ENCODE results near the gene HEMK1.

The HEMK1 gene, protein sequence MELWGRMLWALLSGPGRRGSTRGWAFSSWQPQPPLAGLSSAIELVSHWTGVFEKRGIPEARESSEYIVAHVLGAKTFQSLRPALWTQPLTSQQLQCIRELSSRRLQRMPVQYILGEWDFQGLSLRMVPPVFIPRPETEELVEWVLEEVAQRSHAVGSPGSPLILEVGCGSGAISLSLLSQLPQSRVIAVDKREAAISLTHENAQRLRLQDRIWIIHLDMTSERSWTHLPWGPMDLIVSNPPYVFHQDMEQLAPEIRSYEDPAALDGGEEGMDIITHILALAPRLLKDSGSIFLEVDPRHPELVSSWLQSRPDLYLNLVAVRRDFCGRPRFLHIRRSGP

DNA sequence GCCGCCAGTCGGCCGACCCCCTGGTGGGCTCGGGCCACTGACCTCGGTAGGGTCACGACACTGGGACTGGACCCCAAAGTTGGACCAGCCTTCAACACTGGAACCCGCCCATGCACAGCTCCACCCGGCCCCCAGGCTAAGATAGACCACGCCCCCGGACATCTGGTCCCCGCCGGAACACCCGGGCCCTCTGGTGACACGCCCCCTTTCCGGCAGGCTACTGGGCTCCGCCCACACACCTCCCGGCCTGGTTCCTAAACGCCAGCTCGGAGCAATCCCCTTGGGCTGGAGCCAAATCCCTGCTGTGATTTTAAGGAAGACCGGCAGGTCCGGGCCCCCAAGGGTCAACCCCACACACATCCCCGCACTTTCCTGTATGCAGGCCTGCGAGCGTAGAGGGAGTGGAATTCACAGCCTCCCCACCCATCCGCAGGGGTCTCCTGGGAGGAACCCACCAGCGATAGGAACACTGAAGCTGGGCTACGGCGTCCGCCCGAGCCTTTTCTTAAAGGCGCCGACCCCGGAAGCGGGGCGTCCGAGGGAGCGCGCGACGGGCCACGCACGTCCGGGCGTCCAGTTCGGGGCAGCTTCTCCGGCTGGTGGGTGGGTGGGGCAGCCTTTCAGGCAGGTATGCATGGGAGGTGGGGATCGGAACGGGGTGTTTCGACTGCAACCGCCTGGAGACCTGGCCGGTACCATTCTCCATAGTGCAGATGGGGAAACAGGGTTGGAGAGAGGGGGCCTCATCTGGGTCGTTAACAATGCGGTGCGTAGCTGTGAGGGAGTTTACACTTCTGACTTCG lies at the start of gene HEMK1:
HEMK1 (plus strand) TSS at position 576 of the 803 bp plus-strand sequence. CDS start 1,583 bp downstream, outside the sequence.
- peak; percentile 87 for DNase-seq

GRCh38 chr3:50520849-50521248 lies 48.5 kb upstream of the HEMK1 start:
- no peak for DNase-seq

DNA sequence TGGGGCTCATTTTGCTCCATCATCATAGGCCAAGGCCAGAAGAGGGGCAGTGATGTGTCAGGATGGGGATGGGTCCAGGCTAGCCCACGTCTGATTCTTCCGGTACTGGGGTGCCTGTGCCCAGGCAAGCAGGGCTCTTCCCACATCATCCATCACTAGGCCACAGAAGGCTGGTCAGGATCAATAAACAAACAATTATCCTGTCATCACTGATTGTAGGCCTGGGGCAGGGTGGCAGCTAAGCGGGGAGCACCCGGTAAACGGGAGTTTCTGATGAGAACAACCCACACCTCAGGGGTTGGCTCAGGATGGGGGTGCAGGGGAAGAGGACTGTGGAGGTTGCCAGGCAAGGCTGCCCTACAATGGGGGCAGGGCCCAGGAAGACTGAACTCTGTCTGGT lies 47.8 kb upstream of the HEMK1 start:
- DNase-seq: no peak

GRCh38 chr3:50523279-50523811 lies 46.0 kb upstream of the HEMK1 start:
- DNase-seq: no peak

- no peak for DNase-seq
Observed at GRCh38 chr3:50524746-50525145, 44.6 kb upstream of the HEMK1 start.

- DNase-seq: no peak
Observed at GRCh38 chr3:50525191-50525910, 44.0 kb upstream of the HEMK1 start.

DNA sequence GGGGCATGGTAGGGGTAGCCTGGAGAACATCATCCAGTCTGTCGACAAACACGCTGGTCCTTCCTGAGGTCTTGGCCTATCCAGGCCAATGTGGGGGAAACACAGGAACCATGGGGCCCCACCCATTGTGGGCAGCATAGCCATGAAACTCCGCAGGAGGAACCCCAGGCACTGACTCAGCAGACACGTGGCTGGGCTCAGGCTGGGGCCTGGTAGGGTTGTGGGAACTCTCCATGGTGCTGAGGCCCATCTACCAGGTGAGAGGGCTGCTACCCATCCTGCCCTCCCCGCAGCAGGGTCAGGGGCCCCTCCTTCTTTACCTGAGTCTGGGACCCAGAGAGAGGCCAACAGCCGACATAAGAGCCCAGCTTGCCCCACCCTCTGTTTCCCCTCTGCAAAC lies 43.3 kb upstream of the HEMK1 start:
- DNase-seq: peak; percentile 57 to 69

DNA sequence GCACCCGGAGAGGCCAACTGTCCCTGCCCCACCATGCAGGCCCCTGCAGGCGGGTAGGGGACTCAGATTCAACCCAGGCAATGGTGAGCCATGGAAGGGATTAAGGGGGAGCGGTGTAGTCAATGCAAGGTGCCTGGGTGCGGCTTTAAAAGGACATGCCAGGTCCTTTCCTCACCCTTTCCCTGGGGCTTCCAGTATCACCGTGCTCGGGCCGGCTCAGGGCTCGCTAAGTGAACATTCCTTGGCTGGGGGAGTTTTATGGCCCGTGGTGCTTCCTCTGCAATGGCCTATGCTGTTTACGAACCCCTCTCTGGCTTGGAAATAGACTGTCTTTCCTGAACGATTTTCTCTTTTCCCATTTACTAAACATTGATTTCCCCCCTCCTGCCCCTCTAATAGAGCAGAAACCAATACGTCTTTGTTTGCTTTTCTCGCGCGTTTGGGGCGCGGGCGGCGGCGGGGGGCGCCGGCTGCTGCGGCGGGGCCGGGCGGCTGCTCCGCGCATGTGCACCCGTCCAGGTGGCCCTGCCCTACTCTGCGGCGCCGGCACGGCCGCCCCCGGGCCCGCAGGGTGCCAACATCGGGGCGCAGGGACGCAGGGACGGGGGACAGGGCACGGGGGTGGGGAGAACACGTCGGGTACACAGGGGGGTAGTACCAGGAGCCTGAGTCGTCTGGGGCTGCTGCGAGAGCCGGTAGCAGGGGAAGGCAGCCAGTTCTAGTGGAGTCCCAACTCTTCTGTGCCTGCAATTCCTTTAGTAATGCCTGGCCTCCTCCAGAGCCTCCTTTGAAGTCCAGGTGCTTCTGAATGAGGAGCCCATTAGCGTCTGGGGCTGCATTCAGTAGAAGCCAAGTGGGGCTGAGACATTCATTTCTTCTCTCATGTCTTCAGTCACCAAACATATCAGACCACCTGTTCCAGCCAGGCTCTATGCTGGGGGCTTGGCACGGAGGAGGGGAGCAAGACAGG lies 39.0 kb upstream of the HEMK1 start:
- DNase-seq: no peak

DNA sequence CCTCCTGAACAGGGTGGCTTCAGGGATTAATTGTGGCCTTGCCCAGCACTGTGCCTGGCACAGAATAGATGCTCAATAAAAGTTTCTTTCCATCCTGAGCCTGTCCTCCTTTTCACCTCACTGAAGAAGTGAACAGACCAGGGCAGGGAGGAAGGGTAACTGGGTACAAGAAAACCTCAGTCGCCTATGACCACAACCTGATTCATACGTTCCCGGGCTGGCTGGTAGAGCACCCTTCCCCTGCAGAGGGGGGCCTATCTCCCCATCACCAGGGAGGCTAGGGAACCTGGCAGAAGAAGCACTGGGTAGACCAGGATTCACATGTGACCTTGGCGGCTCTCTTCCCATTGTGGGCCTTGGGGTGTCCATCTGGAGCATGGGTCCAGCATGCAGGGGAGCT lies 38.1 kb upstream of the HEMK1 start:
- no peak for DNase-seq

DNA sequence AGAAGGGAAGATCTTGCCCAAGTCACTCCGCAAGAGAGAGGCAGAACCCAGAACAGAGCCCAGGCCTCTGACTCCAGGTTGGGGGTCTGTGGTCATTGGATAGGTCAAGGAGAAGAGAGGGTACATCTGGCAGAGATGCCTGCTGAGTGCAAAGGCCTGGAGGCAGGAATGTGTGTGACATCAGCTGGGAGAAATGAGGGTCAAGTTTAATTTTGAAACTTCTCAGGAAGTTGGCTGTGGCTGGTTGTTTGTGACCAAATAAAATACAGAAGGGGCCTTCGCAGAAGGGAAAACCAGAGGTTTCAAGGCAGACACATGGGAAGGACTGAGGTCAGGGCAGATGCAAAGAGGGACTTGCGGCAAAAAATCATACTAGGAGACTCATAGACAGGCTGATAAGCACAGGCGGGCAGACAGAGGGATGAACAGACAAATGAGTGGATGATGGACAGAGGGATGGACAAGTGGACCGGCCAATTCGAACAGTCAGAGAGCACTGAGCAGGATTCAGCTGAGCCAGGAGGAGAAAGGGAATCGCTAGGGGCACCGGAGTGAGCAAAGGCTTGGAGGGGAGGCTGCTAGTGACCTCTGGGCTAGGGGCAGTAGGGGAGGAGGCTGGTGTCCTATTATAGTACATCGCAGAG lies 37.1 kb upstream of the HEMK1 start:
- DNase-seq: no peak

DNA sequence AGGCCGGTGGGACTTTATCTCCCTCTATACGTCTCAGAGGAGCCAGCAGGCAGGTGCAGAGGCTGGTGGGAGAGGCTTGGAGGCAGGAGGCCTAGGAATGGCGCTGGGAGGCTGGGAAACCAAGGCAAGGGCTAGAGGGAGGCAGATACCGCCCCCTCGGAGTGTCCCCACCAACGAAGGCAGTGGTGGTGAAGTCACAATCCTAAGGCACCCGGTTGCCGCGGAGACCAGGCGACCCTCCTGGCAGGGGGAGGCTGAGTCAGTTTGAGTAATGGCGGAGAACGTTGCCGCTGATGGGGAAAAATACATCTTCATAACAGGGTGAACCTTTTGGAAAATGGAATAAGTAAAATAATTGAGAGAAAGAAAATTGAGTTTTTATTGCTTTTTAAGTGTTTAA lies 36.0 kb upstream of the HEMK1 start:
- no peak for DNase-seq

- DNase-seq: no peak
Observed at GRCh38 chr3:50533807-50534461, 35.4 kb upstream of the HEMK1 start.

- no peak for DNase-seq
Observed at GRCh38 chr3:50534681-50535330, 34.5 kb upstream of the HEMK1 start.

DNA sequence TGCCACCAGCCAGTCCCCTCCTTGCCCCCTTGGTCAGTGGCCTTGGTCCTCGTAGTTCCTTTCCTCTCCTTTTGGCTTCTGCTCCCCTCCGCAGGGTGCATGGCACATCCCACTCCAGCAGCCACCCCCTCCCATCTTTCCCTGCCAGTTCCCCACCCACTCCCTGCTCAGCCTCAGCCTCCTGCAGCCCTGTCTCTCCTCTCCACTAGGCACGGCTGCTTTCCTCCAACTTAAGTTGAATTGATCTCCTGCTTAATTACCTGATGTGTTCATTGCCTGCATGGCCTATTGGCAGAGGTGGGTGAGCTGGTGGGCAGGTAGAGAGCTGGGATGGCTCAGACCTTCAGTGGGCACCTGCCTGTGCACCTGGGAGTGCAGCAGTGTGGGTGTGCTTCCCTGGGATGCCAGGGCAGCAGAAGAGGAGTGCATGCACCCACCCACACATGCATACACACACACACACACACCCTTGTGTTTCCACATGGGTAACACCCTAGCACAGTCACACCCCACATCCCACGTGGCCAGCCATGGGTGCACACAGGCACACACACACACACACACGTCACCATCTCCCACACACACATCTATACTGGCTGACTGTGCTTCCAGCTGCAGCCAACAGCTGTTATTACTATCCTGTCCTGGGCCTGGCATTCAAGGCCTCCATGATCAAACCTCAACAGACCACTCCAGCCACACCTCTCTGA lies 32.7 kb upstream of the HEMK1 start:
- DNase-seq: no peak

GRCh38 chr3:50537421-50538129 lies 31.7 kb upstream of the HEMK1 start:
- DNase-seq: no peak

- DNase-seq: no peak
Observed at GRCh38 chr3:50539356-50540286, 29.7 kb upstream of the HEMK1 start.

GRCh38 chr3:50542177-50543034 lies 26.9 kb upstream of the HEMK1 start:
- DNase-seq: peak; percentile 53 to 60

Measured in Kasumi-1 (cell line).